Measurements from ENCODE around the gene DPF3. TPM values are rescaled to one million over a fixed set of nuclear protein-coding genes. Genes with fewer than 3 reads are reported as not detected.

The DPF3 gene
- total and polyA plus RNA-seq, 2 donors from 2014 or later: 2.3 to 2.8 TPM

DNA sequence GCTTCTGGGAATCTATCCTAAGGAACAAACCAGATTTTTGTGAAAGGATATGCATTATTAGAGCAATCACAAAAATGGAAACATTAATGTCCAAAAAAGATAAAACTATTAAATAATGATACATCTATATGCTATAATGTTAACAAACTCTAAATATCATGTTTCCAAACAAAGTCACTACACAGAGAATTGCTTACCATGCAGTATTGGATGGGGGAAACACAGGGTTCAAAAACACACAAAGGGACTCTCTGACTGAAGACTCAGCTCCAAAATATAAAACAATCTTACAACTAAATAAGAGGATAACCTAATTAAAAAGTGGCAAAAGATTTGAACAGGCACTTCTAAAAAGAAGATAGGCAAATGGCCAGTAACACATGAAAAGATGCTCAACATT, 304.2 kb downstream of the DPF3 start:
- no peak for FAIRE-seq
- Histone ChIP-seq H3K4me3 (ENCODE audit: low read length in 3 of 3) (no peak overlapping the region), H3K4me1 (ENCODE audit: control insufficient read depth in 2 of 3, insufficient read depth in 2 of 3, low read depth in 1 of 3, low read length in 3 of 3) (no peaks in the 10 kb centered on the region), H3K27me3 (ENCODE audit: control insufficient read depth, insufficient read depth, low read length) (no peaks in the 10 kb centered on the region), H3K9me3 (ENCODE audit: control insufficient read depth in 2 of 3, insufficient read depth in 1 of 3, low read length in 3 of 3) (no peaks in the 10 kb centered on the region), H3K36me3 (ENCODE audit: control insufficient read depth in 2 of 3, insufficient read depth in 3 of 3, low read length in 3 of 3) (no peaks in the 10 kb centered on the region), H3K9ac (ENCODE audit: low read length in 3 of 3) (no peak overlapping the region), H3K27ac (ENCODE audit: low read depth in 2 of 2, low read length in 2 of 2) (no peak overlapping the region)
- intact Hi-C loops (cut with DNase I): no loop called here
- DNase-seq: no peak
- TF ChIP-seq, protein P1, sequence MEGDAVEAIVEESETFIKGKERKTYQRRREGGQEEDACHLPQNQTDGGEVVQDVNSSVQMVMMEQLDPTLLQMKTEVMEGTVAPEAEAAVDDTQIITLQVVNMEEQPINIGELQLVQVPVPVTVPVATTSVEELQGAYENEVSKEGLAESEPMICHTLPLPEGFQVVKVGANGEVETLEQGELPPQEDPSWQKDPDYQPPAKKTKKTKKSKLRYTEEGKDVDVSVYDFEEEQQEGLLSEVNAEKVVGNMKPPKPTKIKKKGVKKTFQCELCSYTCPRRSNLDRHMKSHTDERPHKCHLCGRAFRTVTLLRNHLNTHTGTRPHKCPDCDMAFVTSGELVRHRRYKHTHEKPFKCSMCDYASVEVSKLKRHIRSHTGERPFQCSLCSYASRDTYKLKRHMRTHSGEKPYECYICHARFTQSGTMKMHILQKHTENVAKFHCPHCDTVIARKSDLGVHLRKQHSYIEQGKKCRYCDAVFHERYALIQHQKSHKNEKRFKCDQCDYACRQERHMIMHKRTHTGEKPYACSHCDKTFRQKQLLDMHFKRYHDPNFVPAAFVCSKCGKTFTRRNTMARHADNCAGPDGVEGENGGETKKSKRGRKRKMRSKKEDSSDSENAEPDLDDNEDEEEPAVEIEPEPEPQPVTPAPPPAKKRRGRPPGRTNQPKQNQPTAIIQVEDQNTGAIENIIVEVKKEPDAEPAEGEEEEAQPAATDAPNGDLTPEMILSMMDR (IDR thresholded peaks at IDR 0.05; ENCODE audit: borderline replicate concordance, extremely low read depth, insufficient read depth): no peak

DNA sequence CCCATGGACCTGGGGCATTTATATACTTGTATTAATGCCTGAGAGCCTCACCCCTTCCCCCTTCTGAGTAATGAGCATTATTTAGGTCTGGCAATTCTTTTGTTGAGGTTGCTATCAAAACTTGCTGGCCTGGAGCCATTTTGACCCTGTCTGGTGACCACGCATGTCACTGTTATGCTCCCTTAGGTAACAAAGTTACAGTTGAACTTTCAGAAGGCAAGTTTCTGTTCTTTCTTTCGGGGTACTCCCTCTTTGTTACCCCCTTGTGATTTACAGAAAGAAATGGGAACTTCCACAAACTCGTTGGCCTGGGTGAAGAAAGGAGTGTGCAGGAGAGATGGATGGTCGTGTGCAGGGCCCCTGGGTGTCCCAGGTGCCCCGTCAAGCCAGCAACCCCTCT, 305.4 kb downstream of the DPF3 start:
- intact Hi-C loops (cut with DNase I): no loop called here
- H3K36me3 ChIP-seq (ENCODE audit: control insufficient read depth in 2 of 3, insufficient read depth in 3 of 3, low read length in 3 of 3): no peaks in the 10 kb centered on the region

DNA sequence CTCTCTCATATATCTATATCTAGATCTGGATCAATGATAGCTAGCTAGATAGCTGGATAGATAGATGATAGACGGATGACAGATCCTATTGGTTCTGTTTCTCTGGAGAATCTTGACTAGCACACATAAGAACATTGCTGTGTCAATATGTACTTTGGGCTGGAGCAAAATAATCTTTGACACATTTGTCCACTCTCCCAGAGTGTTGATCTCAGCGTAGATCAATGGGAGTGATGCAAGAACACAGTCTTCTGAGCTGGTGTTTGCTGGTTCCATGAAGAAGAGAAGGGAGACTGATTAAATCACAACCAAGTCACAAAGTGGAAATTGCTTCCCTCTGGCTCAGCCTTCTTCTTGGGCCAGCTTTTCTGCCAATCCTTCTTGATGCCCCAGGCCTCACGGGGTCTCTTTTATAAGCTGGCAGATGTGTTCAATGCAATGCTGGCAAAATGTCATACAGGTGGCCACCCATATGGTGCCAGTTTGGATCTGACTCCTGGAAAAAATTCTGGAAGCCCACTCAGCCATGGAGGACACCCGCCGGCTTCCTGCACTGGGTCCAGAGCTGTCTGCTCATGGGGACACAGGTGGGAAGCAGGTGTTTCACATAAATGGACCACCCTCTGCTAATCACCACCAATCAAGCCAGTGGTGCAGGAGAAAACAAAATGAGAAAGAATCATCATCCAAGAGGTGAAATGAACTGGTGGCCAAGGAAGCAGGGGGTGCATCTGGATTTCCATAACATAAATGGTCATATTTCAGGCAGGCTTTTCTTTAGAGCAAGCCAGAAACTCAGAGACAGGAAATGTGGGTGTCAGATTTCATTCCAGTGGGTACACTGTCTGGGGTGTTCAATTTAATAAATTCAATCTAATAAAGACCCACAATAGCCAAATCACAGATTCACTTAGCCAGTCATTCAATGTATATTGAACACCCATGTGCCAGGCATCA, 310.3 kb downstream of the DPF3 start:
- DNase-seq (no peak), FAIRE-seq (no peak)

More for the DNA sequence above, 305.4 kb downstream of the DPF3 start:
- H3K27me3 ChIP-seq (ENCODE audit: control insufficient read depth, insufficient read depth, low read length): no peaks in the 10 kb centered on the region
- FAIRE-seq (no peak), DNase-seq (no peak)
- no peak overlapping the region for H3K4me3 ChIP-seq (ENCODE audit: low read length in 3 of 3)
- H3K27ac ChIP-seq (ENCODE audit: low read depth in 2 of 2, low read length in 2 of 2): no peak overlapping the region
- H3K9ac ChIP-seq (ENCODE audit: low read length in 3 of 3): no peak overlapping the region
- H3K4me1 ChIP-seq (ENCODE audit: control insufficient read depth in 2 of 3, insufficient read depth in 2 of 3, low read depth in 1 of 3, low read length in 3 of 3): no peaks in the 10 kb centered on the region
- no peaks in the 10 kb centered on the region for H3K9me3 ChIP-seq (ENCODE audit: control insufficient read depth in 2 of 3, insufficient read depth in 1 of 3, low read length in 3 of 3)
- TF ChIP-seq, protein P1 (IDR thresholded peaks at IDR 0.05; ENCODE audit: borderline replicate concordance, extremely low read depth, insufficient read depth): no peak

More for the DNA sequence above, 310.3 kb downstream of the DPF3 start:
- Histone ChIP-seq H3K27me3 (ENCODE audit: control insufficient read depth, insufficient read depth, low read length) (no peaks in the 10 kb centered on the region), H3K9ac (ENCODE audit: low read length in 3 of 3) (no peak overlapping the region), H3K27ac (ENCODE audit: low read depth in 2 of 2, low read length in 2 of 2) (no peak overlapping the region), H3K9me3 (ENCODE audit: control insufficient read depth in 2 of 3, insufficient read depth in 1 of 3, low read length in 3 of 3) (no peaks in the 10 kb centered on the region), H3K4me3 (ENCODE audit: low read length in 3 of 3) (no peak overlapping the region), H3K36me3 (ENCODE audit: control insufficient read depth in 2 of 3, insufficient read depth in 3 of 3, low read length in 3 of 3) (no peaks in the 10 kb centered on the region), H3K4me1 (ENCODE audit: control insufficient read depth in 2 of 3, insufficient read depth in 2 of 3, low read depth in 1 of 3, low read length in 3 of 3) (no peaks in the 10 kb centered on the region)
- intact Hi-C loops (cut with DNase I): no loop called here
- TF ChIP-seq, protein P1 (IDR thresholded peaks at IDR 0.05; ENCODE audit: borderline replicate concordance, extremely low read depth, insufficient read depth): no peak
